Neural cell (in vitro differentiated cells): ENCODE results near the gene LNX1. TPM values are rescaled to one million over a fixed set of nuclear protein-coding genes. Genes with fewer than 3 reads are reported as not detected.

ENCODE experiments used
- H2AFZ ChIP-seq: fragments of 200-600, 300-800 bp; sonication (generic), shearing (Covaris generic); 2 replicates; pipeline ENCODE4 v1.6.0; 2014; ENCODE audit warnings: low read depth, mild to moderate bottlenecking, antibody characterized with exemption, low read length, moderate library complexity
- H3F3A ChIP-seq: fragments of 200-600 bp; shearing (Covaris generic); 2 replicates; pipeline ENCODE4 v1.6.1; 2016; ENCODE audit warnings: mild to moderate bottlenecking, moderate library complexity, mixed read lengths, antibody characterized with exemption, low read length; ENCODE audit not compliant: insufficient read depth, poor library complexity, severe bottlenecking
- H3K27ac ChIP-seq: fragments of 200-600, 300-800 bp; sonication (generic), shearing (Covaris generic); 2 replicates; pipeline ENCODE4 v1.5.1; 2014; ENCODE audit warnings: mild to moderate bottlenecking, low read length, moderate library complexity
- H3K27me3 ChIP-seq: fragments of 300-800, 200-600 bp; sonication (generic), shearing (Covaris generic); 2 replicates; pipeline ENCODE4 v1.6.0; 2014; ENCODE audit warnings: mild to moderate bottlenecking, low read depth, low read length, moderate library complexity; ENCODE audit not compliant: insufficient read depth
- H3K36me3 ChIP-seq: fragments of 300-800, 200-600 bp; sonication (generic), shearing (Covaris generic); 2 replicates; pipeline ENCODE4 v1.5.1; 2014; ENCODE audit warnings: mild to moderate bottlenecking, antibody characterized with exemption, low read length, moderate library complexity; ENCODE audit not compliant: insufficient read depth
- H3K4me2 ChIP-seq: fragments of 300-800, 200-600 bp; sonication (generic), shearing (Covaris generic); 2 replicates; pipeline ENCODE4 v1.6.0; 2014; ENCODE audit warnings: mild to moderate bottlenecking, low read length
- H3K4me3 ChIP-seq: fragments of 300-800, 200-600 bp; sonication (generic), shearing (Covaris generic); 2 replicates; pipeline ENCODE4 v1.5.1; 2014; ENCODE audit warnings: mild to moderate bottlenecking, low read length, moderate library complexity
- H3K79me2 ChIP-seq: fragments of 200-600 bp; shearing (Covaris generic); replicated peaks from 2 replicates; pipeline ENCODE4 v1.6.0; 2014; ENCODE audit warnings: mild to moderate bottlenecking, low read length, moderate library complexity; ENCODE audit not compliant: insufficient read depth
- H3K9ac ChIP-seq: fragments of 300-800, 200-600 bp; sonication (generic), shearing (Covaris generic); 2 replicates; pipeline ENCODE4 v1.6.1; 2016; ENCODE audit warnings: mild to moderate bottlenecking, low read length, mixed read lengths
- H3K9me2 ChIP-seq: fragments of 200-600 bp; shearing (Covaris generic); 2 replicates; pipeline ENCODE4 v1.6.1; 2016; ENCODE audit warnings: mild to moderate bottlenecking, low read length, mixed read lengths; ENCODE audit not compliant: insufficient read depth
- H3K9me3 ChIP-seq: fragments of 200-600, 300-800 bp; sonication (generic), shearing (Covaris generic); 2 replicates; pipeline ENCODE4 v1.6.1; 2016; ENCODE audit warnings: mild to moderate bottlenecking, mixed run types, low read length, moderate library complexity, mixed read lengths
- H4K20me1 ChIP-seq: fragments of 200-600 bp; shearing (Covaris generic); 2 replicates; pipeline ENCODE4 v1.6.1; 2016; ENCODE audit warnings: mild to moderate bottlenecking, mixed run types; ENCODE audit not compliant: insufficient read depth
- EP300 ChIP-seq: fragments of 450-650 bp; conservative IDR thresholded peaks from 2 replicates; pipeline ENCODE4 v1.6.1; 2014; ENCODE audit warnings: antibody characterized with exemption, mild to moderate bottlenecking, moderate library complexity; ENCODE audit not compliant: poor library complexity, severe bottlenecking
- EZH2 ChIP-seq: fragments of 200-600, 300-800 bp; shearing (Covaris generic), sonication (generic); IDR thresholded peaks from 2 replicates; pipeline ENCODE4 v1.6.1; 2014; ENCODE audit warnings: antibody characterized with exemption, low read length, borderline replicate concordance, mild to moderate bottlenecking; ENCODE audit not compliant: insufficient read depth, poor library complexity, severe bottlenecking
- MXI1 ChIP-seq: fragments of 450-650 bp; conservative IDR thresholded peaks from 2 replicates; pipeline ENCODE4 v1.6.1; 2014; ENCODE audit warnings: antibody characterized with exemption, mild to moderate bottlenecking; ENCODE audit not compliant: poor library complexity, severe bottlenecking
- POLR2AphosphoS5 ChIP-seq: IDR thresholded peaks from 2 replicates; pipeline ENCODE4 v1.6.1; 2012
- RAD21 ChIP-seq: fragments of 450-650 bp; conservative IDR thresholded peaks from 2 replicates; pipeline ENCODE4 v1.6.1; 2014; ENCODE audit warnings: antibody characterized with exemption, mild to moderate bottlenecking, moderate library complexity
- SMC3 ChIP-seq: fragments of 450-650 bp; conservative IDR thresholded peaks from 2 replicates; pipeline ENCODE4 v1.6.1; 2014; ENCODE audit warnings: antibody characterized with exemption, mild to moderate bottlenecking, moderate library complexity; ENCODE audit not compliant: poor library complexity
- TAF1 ChIP-seq: IDR thresholded peaks from 2 replicates; pipeline ENCODE4 v1.6.1; 2012; ENCODE audit warnings: low read depth
- polyA plus RNA-seq: library from polyadenylated mRNA; depleted of rRNA; stranded (reverse); fragments of >200 nt; gene quantifications from 2 replicates; pipeline ENCODE4 v1.2.3, GENCODE V29; 2014
- TF ChIP-seq, protein P1 (sequence below): fragments of 450-650 bp; IDR thresholded peaks from 2 replicates; pipeline ENCODE4 v1.5.1; 2014; ENCODE audit warnings: antibody characterized with exemption, mild to moderate bottlenecking, moderate library complexity; ENCODE audit not compliant: poor library complexity, severe bottlenecking
- TF ChIP-seq, protein P2 (sequence below): IDR thresholded peaks from 2 replicates; pipeline ENCODE4 v1.6.1; 2012; ENCODE audit warnings: borderline replicate concordance

Gene LNX1
- polyA plus RNA-seq, 1 donor from 2014 or later, result 3.4 TPM

DNA sequence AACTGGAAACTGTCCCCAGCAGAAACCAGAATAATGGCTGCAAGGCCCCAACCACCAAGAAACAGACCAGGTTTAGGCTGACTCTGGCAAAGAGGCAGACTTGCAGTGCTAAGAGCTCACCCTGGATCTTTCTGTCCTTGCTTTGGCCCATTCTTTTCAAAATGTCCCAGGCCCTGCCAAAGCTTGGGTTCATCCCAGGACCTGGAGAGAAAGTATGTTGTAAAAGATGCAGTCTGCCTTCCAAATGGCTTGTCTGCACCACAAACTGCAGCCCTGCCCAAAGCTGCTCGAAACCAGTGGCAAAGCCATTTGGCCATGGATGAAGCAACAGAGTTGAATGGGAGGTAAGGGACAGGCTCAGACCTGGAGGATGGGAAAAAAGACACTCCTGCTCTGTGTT lies 38.0 kb upstream of the LNX1 start:
- H3K9me3 ChIP-seq, result no peaks in the 10 kb centered on the region
- no peaks in the 10 kb centered on the region for H4K20me1 ChIP-seq
- no peaks in the 10 kb centered on the region for H3K36me3 ChIP-seq
- H3K9ac ChIP-seq, result no peak overlapping the region
- no peak overlapping the region for H2AFZ ChIP-seq
- TF ChIP-seq, protein P1, sequence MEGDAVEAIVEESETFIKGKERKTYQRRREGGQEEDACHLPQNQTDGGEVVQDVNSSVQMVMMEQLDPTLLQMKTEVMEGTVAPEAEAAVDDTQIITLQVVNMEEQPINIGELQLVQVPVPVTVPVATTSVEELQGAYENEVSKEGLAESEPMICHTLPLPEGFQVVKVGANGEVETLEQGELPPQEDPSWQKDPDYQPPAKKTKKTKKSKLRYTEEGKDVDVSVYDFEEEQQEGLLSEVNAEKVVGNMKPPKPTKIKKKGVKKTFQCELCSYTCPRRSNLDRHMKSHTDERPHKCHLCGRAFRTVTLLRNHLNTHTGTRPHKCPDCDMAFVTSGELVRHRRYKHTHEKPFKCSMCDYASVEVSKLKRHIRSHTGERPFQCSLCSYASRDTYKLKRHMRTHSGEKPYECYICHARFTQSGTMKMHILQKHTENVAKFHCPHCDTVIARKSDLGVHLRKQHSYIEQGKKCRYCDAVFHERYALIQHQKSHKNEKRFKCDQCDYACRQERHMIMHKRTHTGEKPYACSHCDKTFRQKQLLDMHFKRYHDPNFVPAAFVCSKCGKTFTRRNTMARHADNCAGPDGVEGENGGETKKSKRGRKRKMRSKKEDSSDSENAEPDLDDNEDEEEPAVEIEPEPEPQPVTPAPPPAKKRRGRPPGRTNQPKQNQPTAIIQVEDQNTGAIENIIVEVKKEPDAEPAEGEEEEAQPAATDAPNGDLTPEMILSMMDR, result no peak
- TF ChIP-seq MXI1 (no peak), POLR2AphosphoS5 (no peak), EP300 (no peak), RAD21 (no peak), EZH2 (no peak), TAF1 (no peak), SMC3 (no peak)
- TF ChIP-seq, protein P2, sequence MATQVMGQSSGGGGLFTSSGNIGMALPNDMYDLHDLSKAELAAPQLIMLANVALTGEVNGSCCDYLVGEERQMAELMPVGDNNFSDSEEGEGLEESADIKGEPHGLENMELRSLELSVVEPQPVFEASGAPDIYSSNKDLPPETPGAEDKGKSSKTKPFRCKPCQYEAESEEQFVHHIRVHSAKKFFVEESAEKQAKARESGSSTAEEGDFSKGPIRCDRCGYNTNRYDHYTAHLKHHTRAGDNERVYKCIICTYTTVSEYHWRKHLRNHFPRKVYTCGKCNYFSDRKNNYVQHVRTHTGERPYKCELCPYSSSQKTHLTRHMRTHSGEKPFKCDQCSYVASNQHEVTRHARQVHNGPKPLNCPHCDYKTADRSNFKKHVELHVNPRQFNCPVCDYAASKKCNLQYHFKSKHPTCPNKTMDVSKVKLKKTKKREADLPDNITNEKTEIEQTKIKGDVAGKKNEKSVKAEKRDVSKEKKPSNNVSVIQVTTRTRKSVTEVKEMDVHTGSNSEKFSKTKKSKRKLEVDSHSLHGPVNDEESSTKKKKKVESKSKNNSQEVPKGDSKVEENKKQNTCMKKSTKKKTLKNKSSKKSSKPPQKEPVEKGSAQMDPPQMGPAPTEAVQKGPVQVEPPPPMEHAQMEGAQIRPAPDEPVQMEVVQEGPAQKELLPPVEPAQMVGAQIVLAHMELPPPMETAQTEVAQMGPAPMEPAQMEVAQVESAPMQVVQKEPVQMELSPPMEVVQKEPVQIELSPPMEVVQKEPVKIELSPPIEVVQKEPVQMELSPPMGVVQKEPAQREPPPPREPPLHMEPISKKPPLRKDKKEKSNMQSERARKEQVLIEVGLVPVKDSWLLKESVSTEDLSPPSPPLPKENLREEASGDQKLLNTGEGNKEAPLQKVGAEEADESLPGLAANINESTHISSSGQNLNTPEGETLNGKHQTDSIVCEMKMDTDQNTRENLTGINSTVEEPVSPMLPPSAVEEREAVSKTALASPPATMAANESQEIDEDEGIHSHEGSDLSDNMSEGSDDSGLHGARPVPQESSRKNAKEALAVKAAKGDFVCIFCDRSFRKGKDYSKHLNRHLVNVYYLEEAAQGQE, result no peak
- no peak overlapping the region for H3K4me2 ChIP-seq
- no peak overlapping the region for H3K27ac ChIP-seq
- no peak overlapping the region for H3K4me3 ChIP-seq
- H3K9me2 ChIP-seq, result no peaks in the 10 kb centered on the region
- H3F3A ChIP-seq, result no peaks in the 10 kb centered on the region
- no peaks in the 10 kb centered on the region for H3K27me3 ChIP-seq
- H3K79me2 ChIP-seq, result no peaks in the 10 kb centered on the region

DNA sequence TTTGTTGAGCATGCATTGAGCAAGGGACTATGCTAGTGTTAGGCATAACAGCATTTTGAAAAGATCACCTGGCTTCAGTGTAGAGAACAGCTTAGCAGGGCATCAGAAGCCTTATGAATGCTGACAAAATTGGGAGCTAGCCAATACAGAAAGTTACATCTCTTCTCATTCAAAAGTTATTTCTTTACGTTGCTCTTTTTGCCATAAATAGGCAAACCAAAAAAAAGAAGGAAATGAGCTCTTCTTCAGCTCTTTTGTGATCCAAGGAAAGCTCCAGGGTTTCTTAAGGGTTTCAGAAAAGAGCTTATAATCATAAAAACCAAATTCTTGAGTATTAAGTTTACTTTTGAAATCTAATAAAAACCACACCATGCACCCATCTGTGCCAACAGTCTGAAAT lies 35.2 kb upstream of the LNX1 start:
- no peaks in the 10 kb centered on the region for H3K9me3 ChIP-seq
- H3K79me2 ChIP-seq, result no peaks in the 10 kb centered on the region
- no peaks in the 10 kb centered on the region for H3K9me2 ChIP-seq
- no peak overlapping the region for H3K4me2 ChIP-seq
- TF ChIP-seq SMC3 (no peak), RAD21 (no peak), MXI1 (no peak), TAF1 (no peak), EZH2 (no peak), EP300 (no peak)
- H3K27me3 ChIP-seq, result no peaks in the 10 kb centered on the region
- H3K4me3 ChIP-seq, result no peak overlapping the region
- H3K27ac ChIP-seq, result no peak overlapping the region
- no peak overlapping the region for H3K9ac ChIP-seq
- no peaks in the 10 kb centered on the region for H4K20me1 ChIP-seq
- H3K36me3 ChIP-seq, result no peaks in the 10 kb centered on the region
- no peak overlapping the region for H2AFZ ChIP-seq
- H3F3A ChIP-seq, result no peaks in the 10 kb centered on the region
